ENCODE measurements around the gene PANX3.

Gene PANX3

DNA sequence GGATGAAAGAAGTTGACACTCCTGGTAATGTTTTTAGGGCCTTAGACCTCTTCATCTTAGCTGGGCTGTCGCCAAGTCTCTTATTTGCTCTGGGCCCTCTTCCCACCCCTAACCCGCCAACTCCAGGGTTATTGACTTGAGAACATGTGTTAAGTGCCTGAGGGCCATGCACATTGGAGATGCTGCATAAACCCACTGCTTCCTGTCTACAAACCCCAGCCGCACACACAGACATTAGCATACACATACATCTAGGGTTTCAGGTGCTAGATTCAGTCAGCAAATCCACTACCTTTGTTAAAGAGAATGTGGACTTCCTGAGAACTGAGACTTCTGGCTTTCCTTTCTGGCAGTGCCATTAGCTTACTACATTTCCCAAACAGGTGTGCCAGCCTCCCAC is 817 bp downstream of the PANX3 start:
- FAIRE-seq, result no peak
- DNase-seq (ENCODE audit: extremely low spot score, insufficient read length, low read depth), result no peak

DNA sequence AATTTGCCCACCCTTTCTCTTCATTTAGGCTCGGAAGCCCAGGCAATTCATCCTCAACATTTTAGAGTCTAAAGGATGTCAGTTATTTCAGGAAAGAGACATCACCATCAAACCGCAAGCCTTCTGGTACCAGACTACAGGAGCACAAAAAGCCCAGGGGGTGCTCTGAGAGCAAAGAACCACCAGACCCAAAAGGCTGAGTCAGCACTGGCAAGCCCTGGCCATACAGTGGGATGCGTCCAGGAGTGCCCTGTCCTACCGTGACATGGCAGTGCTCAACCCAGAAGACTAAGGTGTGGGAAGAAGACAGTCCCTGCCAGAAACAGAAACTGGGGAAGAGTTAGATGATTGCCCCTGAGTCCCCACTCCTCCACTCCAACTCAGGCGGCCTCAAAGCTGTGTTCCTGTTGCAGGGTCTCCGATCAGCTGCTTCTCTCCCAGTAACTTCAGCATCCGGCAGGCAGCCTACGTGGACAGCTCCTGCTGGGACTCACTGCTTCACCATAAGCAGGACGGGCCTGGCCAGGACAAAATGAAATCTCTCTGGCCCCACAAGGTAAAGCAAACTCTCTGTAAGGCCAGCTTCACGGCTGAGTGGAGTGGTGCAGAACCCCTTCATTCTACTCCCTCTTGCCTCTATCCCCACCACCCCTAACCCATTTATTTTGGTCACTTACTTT is 1.5 kb downstream of the PANX3 start:
- FAIRE-seq, result no peak
- DNase-seq (ENCODE audit: extremely low spot score, insufficient read length, low read depth), result no peak

DNA sequence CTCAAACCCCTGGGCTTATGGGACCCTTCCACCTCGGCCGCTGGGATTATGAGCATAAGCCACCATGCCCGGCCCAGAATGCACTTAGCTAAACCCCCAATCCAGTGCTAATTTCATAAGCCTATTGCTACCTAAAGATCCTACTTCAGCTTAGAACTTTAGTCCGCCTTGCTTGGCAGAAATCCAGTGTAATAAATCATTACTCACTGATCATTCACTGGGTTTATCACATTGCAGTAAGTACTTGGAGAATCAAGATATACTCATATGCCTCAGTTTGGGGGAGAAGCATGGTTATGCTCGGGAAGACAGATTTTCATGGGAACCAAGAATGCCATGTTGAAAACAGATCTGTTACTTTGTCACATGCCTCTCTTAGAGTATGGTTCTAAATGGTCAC is 7.6 kb downstream of the PANX3 start:
- FAIRE-seq (no peak), DNase-seq (ENCODE audit: extremely low spot score, insufficient read length, low read depth) (no peak)

- FAIRE-seq (peak; percentile 95), DNase-seq (ENCODE audit: extremely low spot score, insufficient read length, low read depth) (peak; percentile 84)
These were observed 11.6 kb downstream of the PANX3 start, which contains the start of gene TBRG1 for GRCh38 chr11:124622531-124623451. Gene TBRG1, plus strand, starts transcription at chr11:124622864. Its CDS starts 220 bp downstream, at chr11:124623084.

DNA sequence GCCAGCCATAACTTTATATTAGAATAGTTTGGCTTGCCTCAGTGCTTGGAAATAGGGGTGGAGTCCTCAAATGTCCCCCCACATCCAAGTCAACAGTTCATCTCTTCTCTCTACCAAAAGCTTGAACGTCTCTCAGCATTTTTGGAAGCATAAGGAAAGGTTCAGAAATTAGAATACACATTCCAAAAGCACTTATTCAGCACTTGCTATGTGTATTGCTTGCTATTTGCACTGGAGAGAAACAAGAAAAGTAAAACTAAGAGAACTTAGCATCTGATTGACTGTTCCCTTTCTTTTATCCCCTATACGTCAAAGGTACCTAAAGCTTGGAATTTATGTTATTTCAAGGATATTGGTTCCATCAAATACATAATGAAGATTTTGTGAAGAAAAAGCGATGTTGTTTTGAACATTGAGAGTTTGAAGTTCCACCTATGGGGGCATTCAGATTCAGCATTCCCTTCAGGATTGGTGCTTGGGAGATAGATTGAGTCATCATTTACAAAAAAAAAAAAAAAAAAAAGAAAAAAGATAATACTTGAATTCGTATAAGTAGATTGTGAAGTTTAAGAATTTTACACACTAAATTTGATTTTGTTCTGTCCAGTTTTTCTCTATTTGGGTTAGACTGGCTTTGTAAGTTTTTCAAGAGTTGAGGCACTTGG is 12.8 kb downstream of the PANX3 start:
- no peak for FAIRE-seq
- no peak for DNase-seq (ENCODE audit: extremely low spot score, insufficient read length, low read depth)

DNA sequence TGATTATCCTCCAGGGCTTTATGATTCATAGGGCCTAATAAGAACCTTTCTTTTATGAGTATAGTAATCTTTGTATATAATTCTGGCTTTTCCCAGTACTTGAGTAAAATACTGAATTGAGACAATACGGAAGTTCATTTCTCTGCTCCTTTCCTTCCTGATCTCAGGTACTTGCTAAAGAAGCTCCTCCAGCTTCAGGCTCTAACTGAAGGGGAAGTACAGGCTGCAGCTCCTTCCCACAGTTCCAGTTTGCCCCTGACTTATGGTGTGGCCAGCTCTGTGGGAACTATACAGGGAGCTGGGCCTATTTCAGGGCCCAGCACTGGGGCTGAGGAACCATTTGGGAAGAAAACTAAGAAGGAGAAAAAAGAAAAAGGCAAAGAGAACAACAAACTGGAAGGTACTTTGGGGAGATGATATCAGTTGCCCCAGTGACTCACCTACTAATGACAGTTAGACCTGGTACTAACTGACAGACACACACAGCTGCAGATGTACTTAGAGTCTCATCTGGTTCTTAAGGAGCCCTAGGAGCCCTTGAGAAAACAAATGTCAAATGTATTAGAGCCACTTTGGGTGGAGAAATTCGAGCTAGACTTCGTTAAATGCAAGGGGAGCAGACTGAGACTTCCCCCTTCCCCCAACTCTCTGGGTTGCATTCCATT is 14.4 kb downstream of the PANX3 start:
- FAIRE-seq (no peak), DNase-seq (ENCODE audit: extremely low spot score, insufficient read length, low read depth) (no peak)

- DNase-seq (ENCODE audit: extremely low spot score, insufficient read length, low read depth) (no peak), FAIRE-seq (no peak)
These were observed 16.3 kb downstream of the PANX3 start for GRCh38 chr11:124627546-124627945.

GRCh38 chr11:124629961-124630360 is 18.7 kb downstream of the PANX3 start:
- DNase-seq (ENCODE audit: extremely low spot score, insufficient read length, low read depth), result no peak
- FAIRE-seq, result no peak

DNA sequence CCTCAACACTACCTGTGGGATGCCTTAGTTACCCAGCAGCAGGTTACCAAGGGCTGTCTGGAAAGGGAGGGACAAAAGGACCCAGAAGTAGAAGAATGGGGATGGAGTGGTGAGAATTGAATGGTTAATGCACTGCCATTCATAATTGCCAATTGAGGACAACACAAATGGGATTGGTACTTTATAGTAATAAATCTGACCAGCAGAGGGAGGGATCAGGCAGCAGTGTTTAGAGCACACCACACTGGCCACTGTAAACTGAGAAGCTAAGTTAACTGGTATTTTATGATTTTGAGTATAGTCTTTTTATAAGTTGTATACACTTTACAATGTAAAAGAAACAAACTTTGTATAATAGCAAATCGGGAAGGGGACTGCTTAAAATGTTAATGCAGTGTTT is 22.1 kb downstream of the PANX3 start:
- no peak for FAIRE-seq

GRCh38 chr11:124635932-124636331 is 24.7 kb downstream of the PANX3 start:
- DNase-seq (ENCODE audit: extremely low spot score, insufficient read length, low read depth) (no peak), FAIRE-seq (no peak)

More for the DNA sequence above, 22.1 kb downstream of the PANX3 start:
- DNase-seq (ENCODE audit: extremely low spot score, insufficient read length, low read depth), result no peak

DNA sequence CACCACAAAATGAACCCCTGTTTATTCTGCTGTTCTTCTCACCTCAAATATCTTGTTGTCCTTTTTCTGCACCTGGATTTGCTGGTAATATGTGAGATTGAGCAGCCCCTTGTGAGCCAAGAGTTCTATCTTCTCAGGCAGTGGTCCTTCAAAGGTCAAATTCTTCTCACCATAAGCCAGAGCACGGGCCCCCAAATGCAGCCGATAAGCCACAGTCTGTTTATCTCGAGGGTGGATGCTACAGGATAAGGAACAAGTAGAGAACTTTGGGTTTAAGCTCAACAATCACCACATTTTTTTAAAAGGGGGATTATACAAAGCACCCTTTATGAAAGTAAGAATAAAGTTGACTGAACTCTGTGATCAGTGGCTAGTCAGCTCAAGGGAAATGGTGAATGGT is 27.3 kb downstream of the PANX3 start:
- FAIRE-seq, result no peak
- DNase-seq (ENCODE audit: extremely low spot score, insufficient read length, low read depth), result no peak

GRCh38 chr11:124639186-124639585 is 28.0 kb downstream of the PANX3 start:
- DNase-seq (ENCODE audit: extremely low spot score, insufficient read length, low read depth) (no peak), FAIRE-seq (no peak)

- DNase-seq (ENCODE audit: extremely low spot score, insufficient read length, low read depth), result no peak
- no peak for FAIRE-seq
These were observed 29.4 kb downstream of the PANX3 start for GRCh38 chr11:124640666-124641065.

GRCh38 chr11:124642628-124643027 is 31.4 kb downstream of the PANX3 start:
- DNase-seq (ENCODE audit: extremely low spot score, insufficient read length, low read depth) (no peak), FAIRE-seq (no peak)

DNA sequence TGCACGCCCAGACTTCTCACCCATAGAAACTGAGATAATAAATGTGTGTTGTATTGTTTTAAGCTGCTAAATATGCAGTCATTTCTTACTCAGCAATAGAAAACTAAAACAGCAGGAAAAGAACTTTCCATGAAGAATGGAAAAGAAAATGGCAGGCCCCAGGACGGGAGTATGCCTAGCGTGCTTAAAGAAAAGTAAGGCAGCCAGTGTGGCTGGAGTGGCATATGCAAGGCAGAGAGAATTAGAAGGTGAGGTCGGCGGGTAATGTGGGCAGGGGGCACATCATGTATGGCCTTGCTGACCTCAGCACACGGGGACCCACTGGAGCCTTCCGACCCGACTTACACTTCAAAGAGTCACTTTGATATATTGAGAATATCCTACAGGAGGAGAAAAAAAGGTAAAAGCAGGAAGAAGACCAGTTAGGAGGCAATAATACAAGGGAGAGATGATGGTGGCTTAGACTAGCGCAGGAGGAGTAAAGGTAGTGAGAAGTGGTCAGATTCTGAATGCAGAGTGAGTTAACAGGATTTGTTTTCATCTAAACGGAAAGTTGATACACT is 31.9 kb downstream of the PANX3 start:
- no peak for FAIRE-seq

GRCh38 chr11:124643605-124644425 is 32.6 kb downstream of the PANX3 start:
- DNase-seq (ENCODE audit: extremely low spot score, insufficient read length, low read depth) (no peak), FAIRE-seq (no peak)

More for the DNA sequence above, 31.9 kb downstream of the PANX3 start:
- DNase-seq (ENCODE audit: extremely low spot score, insufficient read length, low read depth), result no peak

DNA sequence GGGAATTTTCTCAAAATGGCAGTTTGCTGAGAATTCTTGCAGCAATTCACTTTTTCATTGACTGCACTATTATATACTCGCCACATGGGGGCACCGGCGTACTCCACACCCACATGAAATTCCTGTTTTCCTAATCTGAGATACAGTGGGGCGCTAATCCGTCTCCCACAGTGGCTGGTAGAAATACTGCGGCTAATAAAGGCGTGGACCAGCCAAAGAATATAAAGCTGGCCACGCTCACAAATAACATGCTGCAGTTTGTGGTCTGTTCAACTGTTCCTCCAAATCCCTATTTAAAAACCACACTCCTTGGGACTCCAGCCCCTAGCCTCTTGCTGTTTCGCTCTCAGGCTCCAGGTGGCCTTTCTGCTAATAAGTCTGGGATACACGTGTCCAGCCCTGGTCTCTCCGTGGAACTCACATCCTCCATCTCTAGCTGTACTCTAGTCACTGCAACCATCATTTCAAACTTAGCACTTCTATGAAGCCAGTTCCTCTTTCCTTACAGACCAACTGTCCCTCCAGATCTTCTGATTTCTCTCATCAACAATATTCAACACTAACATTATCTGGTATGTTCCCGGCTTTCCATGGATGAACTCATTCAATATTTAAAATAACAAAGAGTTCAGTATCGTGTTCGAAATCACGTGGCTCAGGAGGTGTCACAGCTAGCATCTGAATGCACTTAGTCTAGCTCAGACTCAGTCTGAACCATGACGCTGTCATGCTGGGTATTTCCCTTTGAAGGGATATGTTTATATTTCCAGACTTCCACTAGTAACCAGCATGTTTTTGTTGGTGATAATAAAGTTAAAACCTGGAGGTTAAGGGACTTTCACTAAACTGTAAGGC is 33.4 kb downstream of the PANX3 start:
- no peak for DNase-seq (ENCODE audit: extremely low spot score, insufficient read length, low read depth)
- peak; percentile 82 for FAIRE-seq

- FAIRE-seq, result no peak
- no peak for DNase-seq (ENCODE audit: extremely low spot score, insufficient read length, low read depth)
These were observed 34.9 kb downstream of the PANX3 start for GRCh38 chr11:124646148-124646547.
